ENCODE measurements around the gene CLDN11. TPM values are rescaled to one million over a fixed set of nuclear protein-coding genes. Genes with fewer than 3 reads are reported as not detected.
A peak's percentile ranks its signal among the peaks of the same experiment; 100 is the strongest.

CLDN11 gene
- 10 to 100 TPM in 2 of 12 donors, 1 to 10 TPM in 8, not detected in 2; 1.8 to 35.1 (median 2.5) TPM for polyA plus RNA-seq (ENCODE audit: insufficient read length in 12 of 12)
- long read RNA-seq, donor 1, partial matches to known transcripts: 0 of 1 reads
- long read RNA-seq, donor 1, other reads (novel, unspliced or antisense): 0 of 1 reads
- long read RNA-seq, donor 2, partial matches to known transcripts: 0 of 1 reads
- long read RNA-seq, donor 2, other reads (novel, unspliced or antisense): 0 of 1 reads
- long read RNA-seq, donor 3, partial matches to known transcripts: 0 of 1 reads
- long read RNA-seq, donor 3, other reads (novel, unspliced or antisense): 0 of 1 reads
- long read RNA-seq, donor 4, partial matches to known transcripts: 0 of 1 reads
- long read RNA-seq, donor 4, other reads (novel, unspliced or antisense): 0 of 1 reads
- long read RNA-seq, donor 5, partial matches to known transcripts: 0 of 1 reads
- long read RNA-seq, donor 5, other reads (novel, unspliced or antisense): 0 of 1 reads
- long read RNA-seq, donor 6: 0 reads
- long read RNA-seq, donor 7: 0 reads
- long read RNA-seq, donor 8, partial matches to known transcripts: 0 of 1 reads
- long read RNA-seq, donor 8, other reads (novel, unspliced or antisense): 0 of 1 reads
- long read RNA-seq, donor 9, partial matches to known transcripts: 0 of 6 reads
- long read RNA-seq, donor 9, other reads (novel, unspliced or antisense): 0 of 6 reads
- long read RNA-seq, donor 10, partial matches to known transcripts: 0 of 2 reads
- long read RNA-seq, donor 10, other reads (novel, unspliced or antisense): 0 of 2 reads
- long read RNA-seq, donor 11, partial matches to known transcripts: 0 of 1 reads
- long read RNA-seq, donor 11, other reads (novel, unspliced or antisense): 0 of 1 reads

- DNase-seq: peak; percentile 20
These were observed at the start of gene CLDN11 for GRCh38 chr3:170418422-170419398. Gene CLDN11 (plus strand): TSS chr3:170418868. CDS start chr3:170419067, 199 bp downstream.

GRCh38 chr3:170368921-170369320 lies 49.7 kb upstream of the CLDN11 start:
- no peak for DNase-seq

GRCh38 chr3:170372190-170372879 lies 46.3 kb upstream of the CLDN11 start:
- no peak for DNase-seq

GRCh38 chr3:170383567-170383966 lies 35.1 kb upstream of the CLDN11 start:
- DNase-seq: no peak

GRCh38 chr3:170386468-170386867 lies 32.2 kb upstream of the CLDN11 start:
- DNase-seq: no peak

- no peak for DNase-seq
These were observed 30.7 kb upstream of the CLDN11 start for GRCh38 chr3:170387950-170388349.

GRCh38 chr3:170391108-170391507 lies 27.6 kb upstream of the CLDN11 start:
- no peak for DNase-seq

GRCh38 chr3:170397685-170398084 lies 21.0 kb upstream of the CLDN11 start:
- no peak for DNase-seq

GRCh38 chr3:170405101-170405500 lies 13.6 kb upstream of the CLDN11 start:
- DNase-seq: no peak

- peak; percentile 29 for DNase-seq
These were observed 8.1 kb upstream of the CLDN11 start for GRCh38 chr3:170410428-170411029.

GRCh38 chr3:170413291-170413690 lies 5.4 kb upstream of the CLDN11 start:
- no peak for DNase-seq

GRCh38 chr3:170414202-170414663 lies 4.4 kb upstream of the CLDN11 start:
- DNase-seq: peak; percentile 71

GRCh38 chr3:170417090-170417489 lies 1.6 kb upstream of the CLDN11 start:
- no peak for DNase-seq

- peak; percentile 4 for DNase-seq
These were observed 954 bp downstream of the CLDN11 start for GRCh38 chr3:170419557-170420087.

GRCh38 chr3:170420307-170420821 lies 1.7 kb downstream of the CLDN11 start:
- DNase-seq: no peak

GRCh38 chr3:170421111-170421641 lies 2.5 kb downstream of the CLDN11 start:
- DNase-seq: no peak

GRCh38 chr3:170421758-170422157 lies 3.1 kb downstream of the CLDN11 start:
- DNase-seq: no peak

- no peak for DNase-seq
These were observed 4.4 kb downstream of the CLDN11 start for GRCh38 chr3:170423001-170423615.

GRCh38 chr3:170424879-170425278 lies 6.2 kb downstream of the CLDN11 start:
- DNase-seq: no peak

Measured in muscle of arm (tissue), 14 donors.